Measurements from ENCODE around the gene SEMA3F. TPM values are rescaled to one million over a fixed set of nuclear protein-coding genes. Genes with fewer than 3 reads are reported as not detected.
A peak's percentile ranks its signal among the peaks of the same experiment; 100 is the strongest.
"Not testable (repeated sequence)": the region's sequence is repeated elsewhere in the genome, so short reads cannot be mapped to it uniquely, and the experiment has no call there.

SEMA3F gene
- total RNA-seq, 1 donor from 2014 or later = 37.5 TPM

DNA sequence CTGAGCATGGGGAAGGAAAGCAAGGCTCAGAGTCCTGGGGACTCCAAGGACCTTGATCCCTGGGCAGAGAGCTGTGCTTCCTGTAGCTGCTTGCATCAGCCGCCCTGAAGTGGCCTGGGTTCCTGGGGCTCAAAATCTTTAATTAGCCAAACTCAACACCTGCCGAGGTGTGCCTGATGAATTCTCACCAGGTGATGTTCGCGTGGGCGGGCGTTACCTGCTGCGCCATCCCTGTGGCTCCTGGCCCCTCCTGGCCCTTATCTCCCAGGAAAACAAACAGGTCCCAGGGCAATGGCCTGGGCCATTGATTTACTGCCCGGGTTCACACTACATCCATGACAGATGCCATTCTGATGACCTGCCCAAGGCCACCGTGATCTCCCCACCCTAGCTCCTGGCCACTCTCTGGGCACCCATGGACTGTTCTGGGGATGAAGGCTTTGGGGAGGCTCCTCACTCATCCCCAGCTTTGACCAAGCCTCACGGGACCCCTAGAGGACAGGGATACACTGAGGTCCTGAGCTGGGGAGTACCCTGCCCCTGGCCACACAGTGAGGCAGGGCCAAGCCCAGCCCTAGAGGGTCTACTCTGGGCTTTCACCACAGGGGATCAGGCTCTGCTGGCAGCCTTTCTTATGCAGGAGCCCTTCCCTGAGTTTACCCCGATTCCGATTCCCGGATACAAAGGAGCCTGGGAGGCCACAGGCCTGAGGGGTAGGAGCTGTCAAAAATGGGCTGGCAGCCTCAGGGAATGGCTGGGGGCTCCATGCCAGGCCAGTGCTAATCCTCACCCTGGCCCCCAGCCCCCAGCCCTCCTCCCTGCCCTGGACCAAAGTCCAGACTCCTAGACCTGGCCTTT is 55.6 kb downstream of the SEMA3F start:
- Mint-ChIP-seq H3K4me1 (ENCODE audit: low read depth) (peaks cover 7% of the 10 kb centered on the region), H3K9me3 (ENCODE audit: low read depth) (no peaks in the 10 kb centered on the region), H3K36me3 (ENCODE audit: low read depth) (no peaks in the 10 kb centered on the region), H3K27me3 (ENCODE audit: low read depth) (peaks cover 2% of the 10 kb centered on the region), H3K27ac (ENCODE audit: unreplicated experiment) (no peak overlapping the region), H3K4me3 (ENCODE audit: unreplicated experiment) (no peak overlapping the region)
- no peak for DNase-seq (ENCODE audit: low spot score)
- TF ChIP-seq, protein P1, sequence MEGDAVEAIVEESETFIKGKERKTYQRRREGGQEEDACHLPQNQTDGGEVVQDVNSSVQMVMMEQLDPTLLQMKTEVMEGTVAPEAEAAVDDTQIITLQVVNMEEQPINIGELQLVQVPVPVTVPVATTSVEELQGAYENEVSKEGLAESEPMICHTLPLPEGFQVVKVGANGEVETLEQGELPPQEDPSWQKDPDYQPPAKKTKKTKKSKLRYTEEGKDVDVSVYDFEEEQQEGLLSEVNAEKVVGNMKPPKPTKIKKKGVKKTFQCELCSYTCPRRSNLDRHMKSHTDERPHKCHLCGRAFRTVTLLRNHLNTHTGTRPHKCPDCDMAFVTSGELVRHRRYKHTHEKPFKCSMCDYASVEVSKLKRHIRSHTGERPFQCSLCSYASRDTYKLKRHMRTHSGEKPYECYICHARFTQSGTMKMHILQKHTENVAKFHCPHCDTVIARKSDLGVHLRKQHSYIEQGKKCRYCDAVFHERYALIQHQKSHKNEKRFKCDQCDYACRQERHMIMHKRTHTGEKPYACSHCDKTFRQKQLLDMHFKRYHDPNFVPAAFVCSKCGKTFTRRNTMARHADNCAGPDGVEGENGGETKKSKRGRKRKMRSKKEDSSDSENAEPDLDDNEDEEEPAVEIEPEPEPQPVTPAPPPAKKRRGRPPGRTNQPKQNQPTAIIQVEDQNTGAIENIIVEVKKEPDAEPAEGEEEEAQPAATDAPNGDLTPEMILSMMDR (IDR thresholded peaks at IDR 0.05) = no peak

DNA sequence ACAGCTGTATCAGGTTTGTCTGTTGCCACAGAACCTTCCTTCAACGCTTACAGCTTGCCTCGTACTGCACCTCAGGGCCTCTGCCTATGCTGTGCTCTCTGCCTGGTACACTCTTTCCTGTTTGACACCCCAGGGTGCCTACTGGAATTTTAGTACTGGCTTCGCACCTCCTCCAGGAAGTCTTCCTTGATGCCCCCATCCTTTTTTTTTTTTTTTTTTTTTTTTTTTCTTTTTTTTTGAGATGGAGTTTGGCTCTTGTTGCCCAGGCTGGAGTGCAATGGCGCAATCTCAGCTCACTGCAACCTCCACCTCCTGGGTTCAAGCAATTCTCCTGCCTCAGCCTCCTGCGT is 56.2 kb downstream of the SEMA3F start:
- H3K27me3 Mint-ChIP-seq (ENCODE audit: low read depth); H3K9me3 Mint-ChIP-seq (ENCODE audit: low read depth); H3K27ac Mint-ChIP-seq (ENCODE audit: unreplicated experiment); H3K4me1 Mint-ChIP-seq (ENCODE audit: low read depth); DNase-seq (ENCODE audit: low spot score); H3K36me3 Mint-ChIP-seq (ENCODE audit: low read depth); H3K4me3 Mint-ChIP-seq (ENCODE audit: unreplicated experiment): not testable (repeated sequence)

DNA sequence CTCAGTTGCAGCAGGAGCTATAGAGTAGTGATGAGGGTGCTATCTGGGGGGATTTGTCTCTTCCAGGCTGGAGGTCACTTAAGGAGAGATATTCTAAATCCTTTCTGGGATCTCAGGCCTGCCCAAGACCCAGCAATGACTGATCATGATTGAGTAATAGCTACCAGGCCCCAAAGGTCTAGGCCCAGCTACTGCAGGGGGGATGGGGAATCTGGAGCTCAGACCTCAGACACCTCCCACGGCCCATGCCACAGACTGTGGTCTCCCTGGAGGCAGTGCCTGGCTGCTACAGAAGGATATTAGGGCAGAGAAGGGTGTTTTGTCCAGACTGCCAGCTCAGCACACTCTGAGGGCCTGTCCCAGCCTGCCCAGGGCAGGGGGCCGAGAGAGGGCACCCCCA is 56.8 kb downstream of the SEMA3F start:
- TF ChIP-seq, protein P1 (IDR thresholded peaks at IDR 0.05) = no peak
- no peak overlapping the region for H3K27ac Mint-ChIP-seq (ENCODE audit: unreplicated experiment)
- H3K4me1 Mint-ChIP-seq (ENCODE audit: low read depth) = peaks cover 7% of the 10 kb centered on the region
- no peak for DNase-seq (ENCODE audit: low spot score)
- H3K36me3 Mint-ChIP-seq (ENCODE audit: low read depth) = no peaks in the 10 kb centered on the region
- H3K27me3 Mint-ChIP-seq (ENCODE audit: low read depth) = no peaks in the 10 kb centered on the region
- no peak overlapping the region for H3K4me3 Mint-ChIP-seq (ENCODE audit: unreplicated experiment)
- H3K9me3 Mint-ChIP-seq (ENCODE audit: low read depth) = no peaks in the 10 kb centered on the region

DNA sequence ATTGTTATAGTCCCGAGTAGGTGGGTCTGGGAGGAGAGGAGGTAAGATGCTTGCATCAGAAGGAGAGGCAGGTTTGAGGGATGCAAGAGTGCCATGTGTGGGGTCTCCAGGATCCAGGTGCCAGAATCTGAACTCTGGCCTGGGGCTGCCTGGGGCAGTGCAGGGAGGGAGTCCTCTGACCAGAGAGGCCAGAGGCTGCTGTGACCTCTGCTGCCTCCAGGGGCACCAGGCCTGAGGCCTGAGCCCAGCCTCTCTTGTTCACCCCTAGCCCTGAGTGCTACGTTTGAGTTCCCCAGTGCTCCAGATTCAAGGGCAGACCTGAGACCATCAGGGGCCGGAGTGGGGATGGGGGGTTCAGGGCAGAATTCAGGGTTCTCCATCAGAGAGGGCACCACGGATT is 57.4 kb downstream of the SEMA3F start:
- no peaks in the 10 kb centered on the region for H3K27me3 Mint-ChIP-seq (ENCODE audit: low read depth)
- TF ChIP-seq, protein P1 (IDR thresholded peaks at IDR 0.05) = no peak
- H3K4me1 Mint-ChIP-seq (ENCODE audit: low read depth) = peaks cover 7% of the 10 kb centered on the region
- H3K4me3 Mint-ChIP-seq (ENCODE audit: unreplicated experiment) = no peak overlapping the region
- no peaks in the 10 kb centered on the region for H3K9me3 Mint-ChIP-seq (ENCODE audit: low read depth)
- no peak for DNase-seq (ENCODE audit: low spot score)
- no peaks in the 10 kb centered on the region for H3K36me3 Mint-ChIP-seq (ENCODE audit: low read depth)
- H3K27ac Mint-ChIP-seq (ENCODE audit: unreplicated experiment) = peak overlapping the region; percentile 57

DNA sequence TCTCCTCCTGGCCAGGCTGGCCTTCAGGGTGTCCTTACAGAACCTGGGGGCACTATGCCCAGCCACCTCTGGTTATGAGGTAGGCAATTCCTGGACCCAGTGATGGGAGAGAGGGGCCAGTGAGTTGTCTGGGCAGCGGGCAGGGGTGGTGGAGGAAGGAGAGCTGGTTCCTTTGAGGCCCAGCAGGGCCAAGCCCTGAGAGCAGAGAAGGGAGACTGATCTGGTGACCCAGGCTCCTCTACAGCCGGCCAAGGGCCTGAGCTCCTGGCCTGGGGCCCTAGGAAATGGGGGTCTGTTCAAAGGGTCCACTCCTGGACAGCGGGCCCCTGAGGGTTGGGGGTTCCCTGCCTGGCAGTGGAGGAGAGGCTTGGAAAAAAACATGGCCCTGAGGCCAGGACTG is 57.8 kb downstream of the SEMA3F start:
- Mint-ChIP-seq H3K4me1 (ENCODE audit: low read depth) (peaks cover 7% of the 10 kb centered on the region), H3K9me3 (ENCODE audit: low read depth) (no peaks in the 10 kb centered on the region), H3K4me3 (ENCODE audit: unreplicated experiment) (no peak overlapping the region), H3K27ac (ENCODE audit: unreplicated experiment) (no peak overlapping the region), H3K36me3 (ENCODE audit: low read depth) (no peaks in the 10 kb centered on the region), H3K27me3 (ENCODE audit: low read depth) (no peaks in the 10 kb centered on the region)
- no peak for DNase-seq (ENCODE audit: low spot score)
- TF ChIP-seq, protein P1 (IDR thresholded peaks at IDR 0.05) = no peak

DNA sequence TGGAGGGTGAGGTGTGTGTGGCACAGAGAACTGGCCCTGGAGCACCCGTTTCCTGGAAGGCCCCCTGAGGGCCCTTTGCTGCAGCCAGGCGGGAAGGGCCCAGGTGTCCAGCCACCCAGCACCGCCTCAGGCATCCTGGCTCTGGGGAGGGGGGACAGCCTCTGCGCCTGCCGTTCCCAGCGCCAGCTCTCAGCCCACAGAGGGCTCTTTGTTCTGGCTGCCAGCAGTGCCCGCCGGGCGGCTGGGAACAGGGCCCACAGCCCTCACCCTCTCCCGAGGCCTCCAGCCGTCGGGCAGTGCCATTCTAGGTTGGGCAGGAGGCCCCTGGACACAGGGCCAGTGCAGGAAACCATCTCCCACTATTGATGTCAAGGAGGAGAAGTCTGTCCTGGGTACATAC is 58.2 kb downstream of the SEMA3F start:
- H3K36me3 Mint-ChIP-seq (ENCODE audit: low read depth) = no peaks in the 10 kb centered on the region
- no peak overlapping the region for H3K27ac Mint-ChIP-seq (ENCODE audit: unreplicated experiment)
- no peak overlapping the region for H3K4me3 Mint-ChIP-seq (ENCODE audit: unreplicated experiment)
- no peak for DNase-seq (ENCODE audit: low spot score)
- H3K27me3 Mint-ChIP-seq (ENCODE audit: low read depth) = no peaks in the 10 kb centered on the region
- TF ChIP-seq, protein P1 (IDR thresholded peaks at IDR 0.05) = no peak
- H3K4me1 Mint-ChIP-seq (ENCODE audit: low read depth) = peaks cover 7% of the 10 kb centered on the region
- no peaks in the 10 kb centered on the region for H3K9me3 Mint-ChIP-seq (ENCODE audit: low read depth)

Measured in chondrocyte (in vitro differentiated cells).